ENCODE results near the gene ZNF22. TPM values are rescaled to one million over a fixed set of nuclear protein-coding genes. Genes with fewer than 3 reads are reported as not detected.
A peak's percentile ranks its signal among the peaks of the same experiment; 100 is the strongest.

Gene ZNF22
- total and polyA plus RNA-seq, 2 of the 8 experiments (the other 6 are each of a cell fraction or from before 2014, with no cell fraction given) = 18.2 to 45.2 TPM

- ChIA-PET CTCF (ENCODE audit: partially characterized antibody) (interaction anchor here (1.6 to 12.1 kb wide), 3 partner anchors 8 to 74 kb away, joined by 3 to 117 read pairs (median 43); no protein-coding TSS in a partner anchor), POLR2A (ENCODE audit: partially characterized antibody) (interaction anchor here (1.0 to 1.1 kb wide), 2 partner anchors 9 to 49 kb away, joined by 3 to 4 read pairs; no protein-coding TSS in a partner anchor)
- Histone ChIP-seq H3K4me3 (ENCODE audit: extremely low read depth in 1 of 4, insufficient read depth in 2 of 4, low read depth in 3 of 4, low read length in 4 of 4) (no peak overlapping the region), H3K9me3 (ENCODE audit: insufficient read depth in 2 of 2, low read depth in 1 of 2, low read length in 1 of 2) (no peaks in the 10 kb centered on the region), H3K23me2 (ENCODE audit: low read depth, low read length) (no peaks in the 10 kb centered on the region), H3K4ac (replicated peaks; ENCODE audit: insufficient read length, low read depth, low read length) (no peak overlapping the region), H3K4me2 (ENCODE audit: insufficient read depth in 1 of 2, low read depth in 2 of 2, low read length in 2 of 2) (no peak overlapping the region), H4K20me1 (replicated peaks in 1 of 2; ENCODE audit: control insufficient read depth in 1 of 2, insufficient read depth in 2 of 2, low read length in 2 of 2) (no peaks in the 10 kb centered on the region), H3K18ac (ENCODE audit: extremely low read depth, low read length) (no peak overlapping the region), H3K14ac (ENCODE audit: insufficient read length) (no peak overlapping the region), H3K4me1 (replicated peaks in 1 of 4; ENCODE audit: control insufficient read depth in 3 of 4, insufficient read depth in 4 of 4, low read length in 3 of 4) (peaks cover 18 to 32% (median 23%) of the 10 kb centered on the region in 4 experiments), H4K8ac (ENCODE audit: extremely low read depth, insufficient read depth, low read length) (no peak overlapping the region), H3K27ac (ENCODE audit: low read depth, low read length) (no peak overlapping the region), H3K56ac (replicated peaks; ENCODE audit: insufficient read length, low read depth, low read length) (no peak overlapping the region), H2BK20ac (ENCODE audit: low read length) (0 out of 2 replicates have a peak overlapping the region, but pooled peaks have one; percentile 80), H3K9ac (replicated peaks in 1 of 4; ENCODE audit: extremely low read depth in 1 of 4, low read depth in 3 of 4, low read length in 3 of 4) (no peak overlapping the region), H3K79me2 (ENCODE audit: control insufficient read depth in 1 of 2, insufficient read depth in 2 of 2, low read length in 2 of 2) (no peaks in the 10 kb centered on the region), H3K27me3 (replicated peaks in 1 of 4; ENCODE audit: control insufficient read depth in 3 of 4, extremely low read depth in 1 of 4, insufficient read depth in 3 of 4, low read length in 3 of 4) (no peaks in the 10 kb centered on the region), H4K5ac (ENCODE audit: insufficient read length, low read depth, low read length) (no peak overlapping the region), H2BK5ac (ENCODE audit: low read depth, low read length) (0 out of 2 replicates have a peak overlapping the region, but pooled peaks have one; percentile 24), H3K79me1 (ENCODE audit: low read depth, low read length) (no peaks in the 10 kb centered on the region), H3K23ac (ENCODE audit: insufficient read length) (no peak overlapping the region), H2BK15ac (ENCODE audit: low read length) (0 out of 2 replicates have a peak overlapping the region, but pooled peaks have one; percentile 92), H2AFZ (ENCODE audit: low read length) (no peak overlapping the region), H2AK5ac (ENCODE audit: low read depth, low read length) (no peak overlapping the region), H2BK120ac (replicated peaks; ENCODE audit: low read depth, low read length) (no peak overlapping the region), H3K36me3 (ENCODE audit: control insufficient read depth in 2 of 4, insufficient read depth in 4 of 4, low read length in 3 of 4) (peaks cover 0 to 4% (median 0%) of the 10 kb centered on the region in 4 experiments; a peak in 1 of 8 replicates), H2BK12ac (ENCODE audit: low read depth, low read length) (no peak overlapping the region), H4K91ac (replicated peaks; ENCODE audit: insufficient read length, low read length) (peak overlapping the region; percentile 51)
- DNase-seq (ENCODE audit: low read depth in 1 of 2, low spot score in 2 of 2) = no peak
- WGBS, 2 experiments (ENCODE audit: extremely low coverage in 1 of 2, insufficient coverage in 1 of 2, insufficient read length in 1 of 2, insufficient replicate concordance in 2 of 2, low coverage in 1 of 2, low lambda C conversion rate in 2 of 2, missing lambda C conversion rate in 1 of 2) = 96% methylated on average over 8 of the region's 9 CpGs; no CpG with 5 or more reads in 1 of the 2 experiments
- no peak for FAIRE-seq
- TF ChIP-seq TCF12 (IDR thresholded peaks at IDR 0.05; ENCODE audit: low read depth, low read length) (no peak), RBBP5 (IDR thresholded peaks at IDR 0.05; ENCODE audit: borderline replicate concordance, low read depth, low read length) (no peak), SP2 (IDR thresholded peaks at IDR 0.05; ENCODE audit: low read length) (no peak), SIX5 (IDR thresholded peaks at IDR 0.05; ENCODE audit: low read depth, low read length) (no peak), YY1 (IDR thresholded peaks at IDR 0.05; ENCODE audit: low read depth, low read length) (no peak), CTCF (IDR thresholded peaks at IDR 0.05; ENCODE audit: control extremely low read depth in 1 of 3, insufficient read depth in 1 of 3, low read depth in 1 of 3, low read length in 3 of 3) (no peak), CHD1 (IDR thresholded peaks at IDR 0.05; ENCODE audit: low read depth, low read length) (no peak), SP4 (IDR thresholded peaks at IDR 0.05; ENCODE audit: low read length) (no peak), TBP (IDR thresholded peaks at IDR 0.05; ENCODE audit: low read depth, low read length) (no peak), SAP30 (IDR thresholded peaks at IDR 0.05; ENCODE audit: insufficient read depth, insufficient replicate concordance, low read length) (no peak), FOSL1 (IDR thresholded peaks at IDR 0.05; ENCODE audit: insufficient read depth, low read depth, low read length) (no peak), CEBPB (IDR thresholded peaks at IDR 0.05; ENCODE audit: low read depth, low read length) (no peak)
Observed at GRCh38 chr10:44982114-44982460, 18.6 kb upstream of the ZNF22 start.
